H1 (cell line): ENCODE data around the gene WDR6. TPM values are rescaled to one million over a fixed set of nuclear protein-coding genes. Genes with fewer than 3 reads are reported as not detected.

ENCODE experiments used
- CTCF ChIA-PET: fragments of 300-600 bp; sonication (Branson Sonifier 250); formaldehyde crosslinking; loops from one replicate; lab custom pipeline; 2021; ENCODE audit not compliant: partially characterized antibody; lab: Charles Lee
- POLR2A ChIA-PET: fragments of 300-600 bp; sonication (Branson Sonifier 250); formaldehyde crosslinking; loops from one replicate; lab custom pipeline; 2021; ENCODE audit warnings: inconsistent platforms; ENCODE audit not compliant: partially characterized antibody; lab: Charles Lee
- DNase-seq, 2 experiments: peaks; one replicate each; pipeline versions ENCODE4 v3.0.0 to v3.0.0-alpha.2; 2010 to 2022; ENCODE audit warnings: low spot score in 2 of 2, low read depth in 1 of 2, mixed read lengths in 1 of 2
- FAIRE-seq: peaks from 2 replicates; lab custom pipeline; 2011; peaks lifted over from hg19 to GRCh38; lab: Jason Lieb, UNC
- H2AFZ ChIP-seq: 2 replicates; pipeline ENCODE4 v1.8.1; 2012; ENCODE audit warnings: low read length, inconsistent platforms
- H2AK5ac ChIP-seq: 2 replicates; pipeline ENCODE4 v1.6.1; 2013; ENCODE audit warnings: low read depth, low read length
- H2BK120ac ChIP-seq: replicated peaks from 2 replicates; pipeline ENCODE3; 2013; ENCODE audit warnings: low read depth, low read length, inconsistent platforms
- H2BK12ac ChIP-seq: 2 replicates; pipeline ENCODE4 v1.6.1; 2013; ENCODE audit warnings: low read depth, low read length
- H2BK15ac ChIP-seq: 2 replicates; pipeline ENCODE4 v1.6.1; 2013; ENCODE audit warnings: low read length
- H2BK20ac ChIP-seq: 2 replicates; pipeline ENCODE4 v1.6.1; 2013; ENCODE audit warnings: low read length
- H2BK5ac ChIP-seq: 2 replicates; pipeline ENCODE4 v1.6.1; 2013; ENCODE audit warnings: low read depth, low read length
- H3K14ac ChIP-seq: 2 replicates; pipeline ENCODE4 v1.6.1; 2013; ENCODE audit warnings: inconsistent platforms; ENCODE audit not compliant: insufficient read length
- H3K18ac ChIP-seq: 2 replicates; pipeline ENCODE4 v1.6.1; 2013; ENCODE audit warnings: low read length; ENCODE audit errors: extremely low read depth
- H3K23ac ChIP-seq: 2 replicates; pipeline ENCODE4 v1.6.1; 2013; ENCODE audit warnings: inconsistent platforms; ENCODE audit not compliant: insufficient read length
- H3K23me2 ChIP-seq: 2 replicates; pipeline ENCODE4 v1.6.1; 2013; ENCODE audit warnings: low read depth, low read length
- H3K27ac ChIP-seq: 2 replicates; pipeline ENCODE4 v1.6.1; 2011; ENCODE audit warnings: low read depth, low read length, inconsistent platforms
- H3K27me3 ChIP-seq, 4 experiments: replicated peaks in 1 of 4; 1 replicate in 1 of 4; 2 replicates in 3 of 4; pipeline versions ENCODE4 v1.6.1 to v1.8.1; 2011 to 2013; ENCODE audit warnings: low read length in 3 of 4, mild to moderate bottlenecking in 3 of 4, inconsistent platforms in 2 of 4, mixed read lengths in 2 of 4, moderate library complexity in 1 of 4; ENCODE audit not compliant: control insufficient read depth in 3 of 4, insufficient read depth in 3 of 4; ENCODE audit errors: extremely low read depth in 1 of 4
- H3K36me3 ChIP-seq, 4 experiments: 2 replicates each; pipeline versions ENCODE4 v1.6.1 to v1.8.1; 2011 to 2013; ENCODE audit warnings: mild to moderate bottlenecking in 4 of 4, low read length in 3 of 4, moderate library complexity in 2 of 4, control low read depth in 1 of 4, inconsistent platforms in 1 of 4; ENCODE audit not compliant: insufficient read depth in 4 of 4, control insufficient read depth in 2 of 4
- H3K4ac ChIP-seq: replicated peaks from 2 replicates; pipeline ENCODE3; 2013; ENCODE audit warnings: low read length, low read depth, mixed read lengths, inconsistent platforms; ENCODE audit not compliant: insufficient read length
- H3K4me1 ChIP-seq, 4 experiments: replicated peaks in 1 of 4; 1 replicate in 1 of 4; 2 replicates in 3 of 4; pipeline versions ENCODE4 v1.6.1 to v1.8.1; 2011 to 2013; ENCODE audit warnings: low read length in 3 of 4, inconsistent platforms in 2 of 4, mixed read lengths in 1 of 4; ENCODE audit not compliant: insufficient read depth in 4 of 4, control insufficient read depth in 3 of 4
- H3K4me2 ChIP-seq, 2 experiments: 2 replicates each; pipeline versions ENCODE4 v1.6.1 to v1.8.1; 2011 to 2013; ENCODE audit warnings: low read depth in 2 of 2, low read length in 2 of 2, control low read depth in 1 of 2, inconsistent platforms in 1 of 2, mild to moderate bottlenecking in 1 of 2; ENCODE audit not compliant: insufficient read depth in 1 of 2
- H3K4me3 ChIP-seq, 4 experiments: fragments of 200-600, 300-600 bp in 1 of 4; sonication (generic), shearing (Covaris generic), sonication (Bioruptor Twin) in 1 of 4; 2 replicates each; pipeline versions ENCODE4 v1.5.1 to v1.8.1; 2011 to 2016; ENCODE audit warnings: low read length in 4 of 4, low read depth in 3 of 4, control low read depth in 2 of 4, inconsistent platforms in 2 of 4, mild to moderate bottlenecking in 2 of 4, mixed read lengths in 1 of 4, moderate library complexity in 1 of 4; ENCODE audit not compliant: insufficient read depth in 2 of 4; ENCODE audit errors: extremely low read depth in 1 of 4
- H3K56ac ChIP-seq: replicated peaks from 2 replicates; pipeline ENCODE3; 2013; ENCODE audit warnings: low read depth, mild to moderate bottlenecking, mixed read lengths, low read length, inconsistent platforms; ENCODE audit not compliant: insufficient read length
- H3K79me1 ChIP-seq: 2 replicates; pipeline ENCODE4 v1.6.1; 2013; ENCODE audit warnings: low read depth, low read length, control low read depth
- H3K79me2 ChIP-seq, 2 experiments: 2 replicates each; pipeline versions ENCODE4 v1.6.1 to v1.8.1; 2012 to 2013; ENCODE audit warnings: low read length in 2 of 2, mild to moderate bottlenecking in 2 of 2, inconsistent platforms in 1 of 2; ENCODE audit not compliant: insufficient read depth in 2 of 2, control insufficient read depth in 1 of 2
- H3K9ac ChIP-seq, 4 experiments: replicated peaks in 1 of 4; 1 replicate in 1 of 4; 2 replicates in 3 of 4; pipeline versions ENCODE4 v1.6.1 to v1.8.1; 2011 to 2013; ENCODE audit warnings: low read depth in 3 of 4, low read length in 3 of 4, control low read depth in 2 of 4, mild to moderate bottlenecking in 2 of 4, moderate library complexity in 2 of 4, inconsistent platforms in 1 of 4; ENCODE audit errors: extremely low read depth in 1 of 4
- H3K9me3 ChIP-seq, 2 experiments: 2 replicates each; pipeline versions ENCODE4 v1.6.1 to v1.8.1; 2012 to 2013; ENCODE audit warnings: mild to moderate bottlenecking in 2 of 2, moderate library complexity in 2 of 2, control low read depth in 1 of 2, inconsistent platforms in 1 of 2, low read depth in 1 of 2, low read length in 1 of 2, mixed read lengths in 1 of 2; ENCODE audit not compliant: insufficient read depth in 2 of 2
- H4K20me1 ChIP-seq, 2 experiments: replicated peaks in 1 of 2; 2 replicates each; pipeline versions ENCODE3 to v1.8.1; 2011 to 2013; ENCODE audit warnings: inconsistent platforms in 2 of 2, low read length in 2 of 2, mild to moderate bottlenecking in 1 of 2; ENCODE audit not compliant: insufficient read depth in 2 of 2, control insufficient read depth in 1 of 2
- H4K5ac ChIP-seq: 2 replicates; pipeline ENCODE4 v1.6.1; 2013; ENCODE audit warnings: low read length, low read depth, mixed read lengths, inconsistent platforms; ENCODE audit not compliant: insufficient read length
- H4K8ac ChIP-seq: 2 replicates; pipeline ENCODE4 v1.8.0; 2013; ENCODE audit warnings: mild to moderate bottlenecking, moderate library complexity, low read length, inconsistent platforms; ENCODE audit not compliant: insufficient read depth; ENCODE audit errors: extremely low read depth
- H4K91ac ChIP-seq: replicated peaks from 2 replicates; pipeline ENCODE3; 2013; ENCODE audit warnings: low read length, mixed read lengths, inconsistent platforms; ENCODE audit not compliant: insufficient read length
- BRCA1 ChIP-seq: IDR thresholded peaks from 2 replicates; pipeline ENCODE4 v1.6.1; 2012; ENCODE audit warnings: low read depth, low read length, improper control_type of control experiment
- CBX5 ChIP-seq: fragments of 300-800, 300-1000 bp; sonication (generic); IDR thresholded peaks from 2 replicates; pipeline ENCODE4 v1.7.1; 2016; ENCODE audit warnings: antibody characterized with exemption, low read length, low read depth
- CHD2 ChIP-seq: IDR thresholded peaks from 2 replicates; pipeline ENCODE4 v1.6.1; 2012; ENCODE audit warnings: low read length, improper control_type of control experiment
- EGR1 ChIP-seq: IDR thresholded peaks from 2 replicates; pipeline ENCODE4 v1.6.1; 2011; ENCODE audit warnings: low read depth, low read length, borderline replicate concordance
- EP300 ChIP-seq, 2 experiments: IDR thresholded peaks; 1 replicate in 1 of 2; 2 replicates in 1 of 2; pipeline ENCODE4 v1.6.1; 2011 to 2012; ENCODE audit warnings: low read depth in 2 of 2, low read length in 2 of 2, mild to moderate bottlenecking in 2 of 2, borderline replicate concordance in 1 of 2, inconsistent platforms in 1 of 2, moderate library complexity in 1 of 2
- FOSL1 ChIP-seq: IDR thresholded peaks from 2 replicates; pipeline ENCODE4 v1.6.1; 2011; ENCODE audit warnings: mild to moderate bottlenecking, low read depth, low read length, moderate library complexity; ENCODE audit not compliant: insufficient read depth
- HDAC2 ChIP-seq, 2 experiments: fragments of 300-600 bp in 1 of 2; sonication (generic) in 1 of 2; IDR thresholded peaks; 2 replicates each; pipeline ENCODE4 v1.6.1; 2011 to 2012; ENCODE audit warnings: low read depth in 2 of 2, low read length in 2 of 2, mild to moderate bottlenecking in 2 of 2, moderate library complexity in 2 of 2, borderline replicate concordance in 1 of 2, inconsistent platforms in 1 of 2
- KDM1A ChIP-seq: fragments of 200-600, 300-600 bp; sonication (generic); IDR thresholded peaks from 2 replicates; pipeline ENCODE4 v1.7.1; 2016; ENCODE audit warnings: mild to moderate bottlenecking, low read length, borderline replicate concordance
- KDM5A ChIP-seq: fragments of 200-600 bp; IDR thresholded peaks from 2 replicates; pipeline ENCODE4 v1.7.1; 2012; ENCODE audit warnings: mild to moderate bottlenecking, low read length, inconsistent platforms, mixed read lengths
- NANOG ChIP-seq: IDR thresholded peaks from 2 replicates; pipeline ENCODE4 v1.6.1; 2011; ENCODE audit warnings: low read length, low read depth, mild to moderate bottlenecking, inconsistent platforms; ENCODE audit not compliant: insufficient read depth, poor library complexity, severe bottlenecking
- POLR2AphosphoS5 ChIP-seq: IDR thresholded peaks from 2 replicates; pipeline ENCODE4 v1.6.1; 2011; ENCODE audit warnings: low read depth, low read length
- SIRT6 ChIP-seq: IDR thresholded peaks from one replicate; pipeline ENCODE4 v1.7.1; 2012; ENCODE audit warnings: low read length, inconsistent platforms
- WGBS, 2 experiments: shearing (Covaris generic) in 1 of 2; methylation state at CpG; one replicate each; pipeline versions ENCODE4 v1.1.6 to v1.1.7; 2013 to 2015; ENCODE audit warnings: low lambda C conversion rate in 2 of 2, mixed read lengths in 2 of 2, inconsistent platforms in 1 of 2, low coverage in 1 of 2, missing lambda C conversion rate in 1 of 2; ENCODE audit not compliant: insufficient replicate concordance in 2 of 2, insufficient coverage in 1 of 2, insufficient read length in 1 of 2; ENCODE audit errors: extremely low coverage in 1 of 2, missing lambda C conversion rate in 1 of 2; 5-methylcytosine and 5-hydroxymethylcytosine counted together
- polyA plus RNA-seq, 7 experiments: library from polyadenylated mRNA; depleted of rRNA in 3 of 7; stranded (reverse) in 5 of 7; unstranded in 2 of 7; fragments of >200 nt in 5 of 7; fragments of 200-250 nt in 2 of 7; gene quantifications; 1 replicate in 5 of 7; 2 replicates in 1 of 7; 4 replicates in 1 of 7; pipeline versions ENCODE4 v1.2.1 to v1.2.3, GENCODE V29; 2011 to 2013; ENCODE audit warnings: missing spikeins in 2 of 7, mixed read lengths in 2 of 7
- total RNA-seq: library from RNA; stranded (reverse); fragmentation: NEBNext Ultra II Directional; extraction: Animal tissue kit (Norgen Biotek cat#: 25700); gene quantifications from 2 replicates; pipeline ENCODE4 v1.2.1, GENCODE V29; 2021
- TF ChIP-seq, protein P1 (sequence below): IDR thresholded peaks from 2 replicates; pipeline ENCODE4 v1.6.1; 2011; ENCODE audit warnings: low read depth, mild to moderate bottlenecking, low read length; ENCODE audit not compliant: insufficient read depth

WDR6 gene
- total and polyA plus RNA-seq, 2 of the 8 experiments (the other 6 are each of a cell fraction or from before 2014, with no cell fraction given) = 180 to 257 TPM

DNA sequence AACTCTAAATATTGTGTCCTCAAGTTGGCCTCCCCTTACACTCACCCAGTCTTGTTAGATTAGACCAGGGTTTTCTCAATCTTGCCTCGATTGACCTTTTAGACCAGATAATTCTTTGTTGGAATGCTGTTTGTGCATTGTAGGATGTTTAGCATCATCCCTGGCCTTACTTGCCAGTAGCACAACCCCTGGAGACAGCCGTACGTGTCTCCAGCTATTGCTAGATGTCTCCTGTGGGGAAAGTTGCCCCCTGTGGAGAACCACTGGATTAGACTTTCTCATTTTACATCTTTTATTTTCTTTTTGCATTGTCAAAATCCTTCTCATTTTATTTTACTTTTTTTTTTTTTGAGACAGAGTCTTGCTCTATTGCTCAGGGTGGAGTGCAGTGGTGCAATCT lies 2.2 kb downstream of the WDR6 start:
- ChIA-PET CTCF (interaction anchor here (0.6 to 24.3 kb wide), 3 partner anchors 15 to 110 kb away, joined by 3 to 467 read pairs (median 51); partner anchors contain the start of genes NDUFAF3 and P4HTM), POLR2A (interaction anchor here (1.0 to 38.8 kb wide), 8 partner anchors 4 to 347 kb away, joined by 3 to 1518 read pairs (median 5); partner anchors contain the start of genes CELSR3, DALRD3, IMPDH2 and NDUFAF3)
- Histone ChIP-seq H3K4me3 (no peak overlapping the region), H3K36me3 (peaks cover 5 to 32% (median 15%) of the 10 kb centered on the region in 4 experiments), H3K56ac (no peak overlapping the region), H2AFZ (no peak overlapping the region), H2AK5ac (no peak overlapping the region), H2BK5ac (no peak overlapping the region), H3K9me3 (no peaks in the 10 kb centered on the region), H3K14ac (no peak overlapping the region), H2BK120ac (no peak overlapping the region), H4K5ac (no peak overlapping the region), H2BK12ac (no peak overlapping the region), H3K27me3 (no peaks in the 10 kb centered on the region), H3K27ac (no peak overlapping the region), H3K23ac (no peak overlapping the region), H3K79me2 (peaks cover 11 to 56% of the 10 kb centered on the region in 2 experiments), H2BK15ac (no peak overlapping the region), H2BK20ac (no peak overlapping the region), H3K4me2 (no peak overlapping the region), H3K9ac (no peak overlapping the region), H3K18ac (no peak overlapping the region), H3K4ac (no peak overlapping the region), H3K4me1 (peaks cover 0 to 14% (median 6%) of the 10 kb centered on the region in 4 experiments; a peak in 5 of 7 replicates), H3K79me1 (peaks cover 19% of the 10 kb centered on the region), H4K8ac (no peak overlapping the region), H4K91ac (no peak overlapping the region), H3K23me2 (peaks cover 14% of the 10 kb centered on the region), H4K20me1 (peaks cover 29 to 39% of the 10 kb centered on the region in 2 experiments)
- DNase-seq (no peak), FAIRE-seq (no peak)
- WGBS, 2 experiments = 95% methylated on average over 3 of the region's 3 CpGs; no CpG with 5 or more reads in 1 of the 2 experiments
- TF ChIP-seq EGR1 (no peak), KDM5A (no peak), FOSL1 (no peak), HDAC2 (IDR thresholded peaks at IDR 0.05; ENCODE audit: borderline replicate concordance in 1 of 2, low read depth in 2 of 2, low read length in 2 of 2) (no peak), SIRT6 (no peak), KDM1A (no peak), EP300 (IDR thresholded peaks at IDR 0.05; ENCODE audit: borderline replicate concordance in 1 of 2, low read depth in 2 of 2, low read length in 2 of 2) (no peak), BRCA1 (no peak), POLR2AphosphoS5 (no peak), NANOG (no peak), CHD2 (no peak), CBX5 (no peak)
- TF ChIP-seq, protein P1, sequence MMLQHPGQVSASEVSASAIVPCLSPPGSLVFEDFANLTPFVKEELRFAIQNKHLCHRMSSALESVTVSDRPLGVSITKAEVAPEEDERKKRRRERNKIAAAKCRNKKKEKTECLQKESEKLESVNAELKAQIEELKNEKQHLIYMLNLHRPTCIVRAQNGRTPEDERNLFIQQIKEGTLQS = no peak
